ENCODE data around the gene YPEL1. TPM values are rescaled to one million over a fixed set of nuclear protein-coding genes. Genes with fewer than 3 reads are reported as not detected.
A peak's percentile ranks its signal among the peaks of the same experiment; 100 is the strongest.

The YPEL1 gene
- total and polyA plus RNA-seq, 4 donors = 0.83 to 4.8 (median 2.2) TPM

DNA sequence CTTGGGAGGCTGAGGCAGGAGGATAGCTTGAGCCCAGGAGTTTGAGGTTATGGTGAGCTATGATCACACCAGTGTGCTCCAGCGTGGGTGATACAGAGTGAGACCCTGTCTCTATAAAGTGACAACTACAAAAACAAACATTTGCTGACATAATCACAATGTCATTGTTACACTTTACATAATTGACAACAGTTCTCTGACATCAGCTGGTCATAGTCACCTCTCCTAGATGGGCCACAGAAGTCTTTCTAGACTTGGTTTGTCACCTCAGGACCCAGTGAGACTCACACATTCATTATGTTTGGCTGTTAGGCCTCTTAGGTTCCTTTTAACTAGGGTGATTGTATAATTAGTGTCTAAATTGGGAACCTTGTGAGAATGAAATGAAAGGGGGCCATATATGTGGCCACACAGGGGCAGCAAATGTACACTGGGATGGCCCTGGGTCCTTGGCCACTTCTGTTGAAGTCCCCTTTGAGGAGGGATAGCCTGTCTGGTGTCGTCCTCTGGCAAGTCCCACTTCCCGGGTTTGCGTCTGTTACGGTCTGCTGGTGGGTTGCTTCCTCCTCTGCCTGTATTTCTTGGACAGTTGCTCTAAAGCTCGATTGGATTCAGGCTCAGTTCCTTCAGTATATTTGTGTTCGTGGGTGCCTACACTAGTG is 75.6 kb downstream of the YPEL1 start:
- WGBS = 89% methylated on average over 7 of the region's 7 CpGs

GRCh38 chr22:21657360-21658032 is 78.1 kb downstream of the YPEL1 start:
- TF ChIP-seq FOXA2 (IDR thresholded peaks at IDR 0.05) (no peak), CTCF (IDR thresholded peaks at IDR 0.05; ENCODE audit: low read depth, low read length, missing input control) (peak; percentile 13)
- peak; percentile 76 for DNase-seq (ENCODE audit: low spot score)
- H3K9ac ChIP-seq (ENCODE audit: low read depth in 1 of 2, low read length in 2 of 2) = no peak overlapping the region
- no peaks in the 10 kb centered on the region for H3K9me3 ChIP-seq (ENCODE audit: control insufficient read depth in 4 of 4, low read length in 3 of 4)
- H3K27ac ChIP-seq (ENCODE audit: low read depth in 1 of 2, low read length in 2 of 2) = no peak overlapping the region
- H3K4me3 ChIP-seq (ENCODE audit: low read depth in 1 of 3, low read length in 3 of 3) = peak overlapping the region in 2 of 3 donors; percentile 6 to 61
- H3K4me1 ChIP-seq (ENCODE audit: control insufficient read depth in 4 of 4, insufficient read depth in 4 of 4, low read length in 3 of 4) = peaks cover 0 to 8% (median 3%) of the 10 kb centered on the region in 4 donors
- H3K27me3 ChIP-seq (ENCODE audit: control insufficient read depth in 4 of 4, insufficient read depth in 4 of 4, low read length in 3 of 4) = no peaks in the 10 kb centered on the region
- 3% methylated on average over 79 of the region's 79 CpGs for WGBS
- no peaks in the 10 kb centered on the region for H3K36me3 ChIP-seq (ENCODE audit: control insufficient read depth in 4 of 4, insufficient read depth in 3 of 4, low read depth in 1 of 4, low read length in 3 of 4)

More for the DNA sequence above, 75.6 kb downstream of the YPEL1 start:
- no peak for DNase-seq (ENCODE audit: low spot score)
- no peak overlapping the region for H3K4me3 ChIP-seq (ENCODE audit: low read depth in 1 of 3, low read length in 3 of 3)
- H3K36me3 ChIP-seq (ENCODE audit: control insufficient read depth in 4 of 4, insufficient read depth in 3 of 4, low read depth in 1 of 4, low read length in 3 of 4) = no peaks in the 10 kb centered on the region
- no peak overlapping the region for H3K9ac ChIP-seq (ENCODE audit: low read depth in 1 of 2, low read length in 2 of 2)
- no peak for TF ChIP-seq SP1 (IDR thresholded peaks at IDR 0.05)
- no peak for TF ChIP-seq EGR1 (IDR thresholded peaks at IDR 0.05; ENCODE audit: low read depth in 2 of 2)
- no peak for TF ChIP-seq HNF4A (conservative IDR thresholded peaks at IDR 0.05)
- no peak for TF ChIP-seq RAD21 (IDR thresholded peaks at IDR 0.05)
- no peak for TF ChIP-seq TAF1 (conservative IDR thresholded peaks at IDR 0.05)
- no peak for TF ChIP-seq FOXA1 (IDR thresholded peaks at IDR 0.05)
- no peak for TF ChIP-seq JUND (IDR thresholded peaks at IDR 0.05)
- TF ChIP-seq YY1 (IDR thresholded peaks at IDR 0.05) = no peak
- TF ChIP-seq ATF3 (IDR thresholded peaks at IDR 0.05) = no peak
- no peak for TF ChIP-seq CTCF (IDR thresholded peaks at IDR 0.05; ENCODE audit: low read depth, low read length, missing input control)
- TF ChIP-seq, protein P1, sequence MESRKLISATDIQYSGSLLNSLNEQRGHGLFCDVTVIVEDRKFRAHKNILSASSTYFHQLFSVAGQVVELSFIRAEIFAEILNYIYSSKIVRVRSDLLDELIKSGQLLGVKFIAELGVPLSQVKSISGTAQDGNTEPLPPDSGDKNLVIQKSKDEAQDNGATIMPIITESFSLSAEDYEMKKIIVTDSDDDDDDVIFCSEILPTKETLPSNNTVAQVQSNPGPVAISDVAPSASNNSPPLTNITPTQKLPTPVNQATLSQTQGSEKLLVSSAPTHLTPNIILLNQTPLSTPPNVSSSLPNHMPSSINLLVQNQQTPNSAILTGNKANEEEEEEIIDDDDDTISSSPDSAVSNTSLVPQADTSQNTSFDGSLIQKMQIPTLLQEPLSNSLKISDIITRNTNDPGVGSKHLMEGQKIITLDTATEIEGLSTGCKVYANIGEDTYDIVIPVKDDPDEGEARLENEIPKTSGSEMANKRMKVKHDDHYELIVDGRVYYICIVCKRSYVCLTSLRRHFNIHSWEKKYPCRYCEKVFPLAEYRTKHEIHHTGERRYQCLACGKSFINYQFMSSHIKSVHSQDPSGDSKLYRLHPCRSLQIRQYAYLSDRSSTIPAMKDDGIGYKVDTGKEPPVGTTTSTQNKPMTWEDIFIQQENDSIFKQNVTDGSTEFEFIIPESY (IDR thresholded peaks at IDR 0.05) = no peak
- TF ChIP-seq HNF4G (IDR thresholded peaks at IDR 0.05) = no peak
- TF ChIP-seq RXRA (IDR thresholded peaks at IDR 0.05) = no peak
- TF ChIP-seq NR2F2 (IDR thresholded peaks at IDR 0.05) = no peak
- no peaks in the 10 kb centered on the region for H3K27me3 ChIP-seq (ENCODE audit: control insufficient read depth in 4 of 4, insufficient read depth in 4 of 4, low read length in 3 of 4)
- H3K4me1 ChIP-seq (ENCODE audit: control insufficient read depth in 4 of 4, insufficient read depth in 4 of 4, low read length in 3 of 4) = peaks cover 0 to 8% (median 3%) of the 10 kb centered on the region in 4 donors
- H3K27ac ChIP-seq (ENCODE audit: low read depth in 1 of 2, low read length in 2 of 2) = no peak overlapping the region
- no peaks in the 10 kb centered on the region for H3K9me3 ChIP-seq (ENCODE audit: control insufficient read depth in 4 of 4, low read length in 3 of 4)

Data from liver (tissue), 9 donors.